Measurements from ENCODE around the gene IGFL2. TPM values are rescaled to one million over a fixed set of nuclear protein-coding genes. Genes with fewer than 3 reads are reported as not detected.
A peak's percentile ranks its signal among the peaks of the same experiment; 100 is the strongest.

Gene IGFL2
- total RNA-seq, 1 donor from 2014 or later: not detected

GRCh38 chr19:46132508-46133100 lies 15.4 kb upstream of the IGFL2 start:
- no peak for DNase-seq (ENCODE audit: low spot score in 2 of 2)
- Histone ChIP-seq H3K4me1 (peaks cover 0 to 6% of the 10 kb centered on the region in 2 donors), H3K4me3 (no peak overlapping the region), H3K36me3 (no peaks in the 10 kb centered on the region), H3K27me3 (no peaks in the 10 kb centered on the region), H3K9me3 (no peaks in the 10 kb centered on the region), H3K27ac (peak overlapping the region; percentile 65 to 72)
- TF ChIP-seq, protein P1, sequence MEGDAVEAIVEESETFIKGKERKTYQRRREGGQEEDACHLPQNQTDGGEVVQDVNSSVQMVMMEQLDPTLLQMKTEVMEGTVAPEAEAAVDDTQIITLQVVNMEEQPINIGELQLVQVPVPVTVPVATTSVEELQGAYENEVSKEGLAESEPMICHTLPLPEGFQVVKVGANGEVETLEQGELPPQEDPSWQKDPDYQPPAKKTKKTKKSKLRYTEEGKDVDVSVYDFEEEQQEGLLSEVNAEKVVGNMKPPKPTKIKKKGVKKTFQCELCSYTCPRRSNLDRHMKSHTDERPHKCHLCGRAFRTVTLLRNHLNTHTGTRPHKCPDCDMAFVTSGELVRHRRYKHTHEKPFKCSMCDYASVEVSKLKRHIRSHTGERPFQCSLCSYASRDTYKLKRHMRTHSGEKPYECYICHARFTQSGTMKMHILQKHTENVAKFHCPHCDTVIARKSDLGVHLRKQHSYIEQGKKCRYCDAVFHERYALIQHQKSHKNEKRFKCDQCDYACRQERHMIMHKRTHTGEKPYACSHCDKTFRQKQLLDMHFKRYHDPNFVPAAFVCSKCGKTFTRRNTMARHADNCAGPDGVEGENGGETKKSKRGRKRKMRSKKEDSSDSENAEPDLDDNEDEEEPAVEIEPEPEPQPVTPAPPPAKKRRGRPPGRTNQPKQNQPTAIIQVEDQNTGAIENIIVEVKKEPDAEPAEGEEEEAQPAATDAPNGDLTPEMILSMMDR (IDR thresholded peaks at IDR 0.05): no peak
- intact Hi-C loops (cut with DNase I): no loop called here

DNA sequence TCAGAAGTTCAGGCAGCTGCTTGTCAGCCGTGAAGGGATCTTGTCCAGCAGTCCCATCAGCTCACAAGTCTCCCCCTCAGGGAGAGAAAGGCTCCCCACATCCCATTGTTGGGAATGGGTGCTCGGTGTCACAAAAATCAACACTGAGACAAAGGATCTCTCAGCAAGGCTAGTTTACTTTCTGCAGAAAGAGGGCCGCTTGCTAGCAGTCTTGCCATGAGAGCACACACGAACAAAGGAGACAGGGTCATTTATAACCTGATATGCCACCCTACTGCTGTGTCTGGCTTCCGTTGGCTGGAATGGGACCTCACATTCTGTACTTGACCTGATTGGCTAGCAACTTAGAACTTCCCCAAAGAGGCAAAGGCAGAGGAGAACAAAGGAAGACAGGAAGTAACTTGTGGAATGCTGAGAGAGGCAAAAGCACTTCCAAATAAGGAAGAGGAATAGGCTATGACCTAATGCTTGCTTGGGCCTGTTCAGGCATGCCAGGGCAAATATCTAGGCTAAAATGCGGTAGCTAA lies 14.9 kb upstream of the IGFL2 start:
- no peaks in the 10 kb centered on the region for H3K27me3 ChIP-seq
- no peak overlapping the region for H3K4me3 ChIP-seq
- no peak for DNase-seq (ENCODE audit: low spot score in 2 of 2)
- H3K4me1 ChIP-seq: peaks cover 0 to 6% of the 10 kb centered on the region in 2 donors
- intact Hi-C loops (cut with DNase I): no loop called here
- TF ChIP-seq, protein P1 (IDR thresholded peaks at IDR 0.05): no peak
- no peaks in the 10 kb centered on the region for H3K9me3 ChIP-seq
- peak overlapping the region; percentile 65 to 72 for H3K27ac ChIP-seq
- no peaks in the 10 kb centered on the region for H3K36me3 ChIP-seq

GRCh38 chr19:46133777-46134241 lies 14.2 kb upstream of the IGFL2 start:
- Histone ChIP-seq H3K4me3 (no peak overlapping the region), H3K9me3 (no peaks in the 10 kb centered on the region), H3K27me3 (no peaks in the 10 kb centered on the region), H3K27ac (peak overlapping the region; percentile 65 to 72), H3K4me1 (peaks cover 0 to 6% of the 10 kb centered on the region in 2 donors), H3K36me3 (no peaks in the 10 kb centered on the region)
- TF ChIP-seq, protein P1 (IDR thresholded peaks at IDR 0.05): no peak
- intact Hi-C loops (cut with DNase I): no loop called here
- DNase-seq (ENCODE audit: low spot score in 2 of 2): no peak

GRCh38 chr19:46134527-46134926 lies 13.5 kb upstream of the IGFL2 start:
- no peak for DNase-seq (ENCODE audit: low spot score in 2 of 2)
- no peaks in the 10 kb centered on the region for H3K9me3 ChIP-seq
- peaks cover 0 to 6% of the 10 kb centered on the region in 2 donors for H3K4me1 ChIP-seq
- TF ChIP-seq, protein P1 (IDR thresholded peaks at IDR 0.05): no peak
- H3K4me3 ChIP-seq: no peak overlapping the region
- peak overlapping the region; percentile 65 to 72 for H3K27ac ChIP-seq
- no peaks in the 10 kb centered on the region for H3K27me3 ChIP-seq
- no peaks in the 10 kb centered on the region for H3K36me3 ChIP-seq
- intact Hi-C loops (cut with DNase I): no loop called here

- peaks cover 0 to 6% of the 10 kb centered on the region in 2 donors for H3K4me1 ChIP-seq
- no peak for DNase-seq (ENCODE audit: low spot score in 2 of 2)
- H3K9me3 ChIP-seq: no peaks in the 10 kb centered on the region
- no peak overlapping the region for H3K27ac ChIP-seq
- intact Hi-C loops (cut with DNase I): no loop called here
- TF ChIP-seq, protein P1 (IDR thresholded peaks at IDR 0.05): no peak
- no peaks in the 10 kb centered on the region for H3K36me3 ChIP-seq
- H3K27me3 ChIP-seq: no peaks in the 10 kb centered on the region
- H3K4me3 ChIP-seq: no peak overlapping the region
Measured at GRCh38 chr19:46137915-46138473, 10.0 kb upstream of the IGFL2 start.

All from ascending aorta (tissue), 2 donors.